GM12873 (cell line): Measurements from ENCODE around the gene RGS3.

Source experiments
- CTCF ChIP-seq: IDR thresholded peaks from 2 replicates; pipeline ENCODE4 v1.5.1; 2012; ENCODE audit warnings: low read depth, mild to moderate bottlenecking, moderate library complexity, low read length, control low read depth; ENCODE audit not compliant: insufficient read depth; ENCODE audit errors: missing control alignments

The RGS3 gene

GRCh38 chr9:113428062-113428615, 35.4 kb upstream of the RGS3 start:
- no peak for TF ChIP-seq CTCF

- TF ChIP-seq CTCF: no peak
These were observed 32.3 kb upstream of the RGS3 start for GRCh38 chr9:113431191-113431590.

DNA sequence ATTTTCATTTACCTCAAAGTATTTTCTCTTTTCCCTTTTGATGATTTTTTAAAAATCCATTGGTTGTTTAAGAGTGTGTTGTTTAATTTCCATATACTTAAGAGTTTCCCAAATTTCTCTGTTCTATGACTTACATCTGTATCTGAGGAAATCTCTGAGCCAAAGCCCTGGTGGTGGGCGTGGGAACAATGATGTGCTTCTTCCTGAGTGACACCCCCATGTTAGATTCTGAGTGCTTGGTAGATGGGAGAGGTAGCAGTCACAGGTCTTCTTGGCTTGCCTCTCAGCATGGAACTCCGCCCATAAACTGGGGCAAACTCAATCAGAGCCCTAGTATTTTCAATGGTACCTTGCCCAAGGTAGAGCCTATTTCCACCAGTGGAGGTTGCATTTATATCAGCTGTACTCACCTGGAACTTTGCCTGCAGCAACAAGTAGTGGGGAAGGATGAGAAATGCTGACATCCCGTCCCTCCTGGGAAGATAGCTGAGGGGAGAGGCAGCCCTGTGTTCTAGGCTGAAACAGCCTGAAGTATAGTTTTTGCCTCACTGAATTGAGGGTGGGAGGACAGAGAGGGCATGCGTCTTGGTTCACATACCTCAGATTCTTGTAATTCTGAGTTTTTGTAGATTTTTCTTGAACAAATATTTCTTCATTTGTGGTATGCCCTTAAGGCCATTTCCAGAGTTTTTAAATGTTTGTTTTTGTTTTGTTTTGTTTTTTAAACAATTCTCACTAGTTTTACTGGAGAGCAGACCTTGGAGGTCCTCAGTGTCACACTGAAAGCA, 26.6 kb upstream of the RGS3 start:
- no peak for TF ChIP-seq CTCF

GRCh38 chr9:113444736-113445135, 18.8 kb upstream of the RGS3 start:
- TF ChIP-seq CTCF: no peak

GRCh38 chr9:113446323-113446740, 17.2 kb upstream of the RGS3 start:
- peak; percentile 46 for TF ChIP-seq CTCF

DNA sequence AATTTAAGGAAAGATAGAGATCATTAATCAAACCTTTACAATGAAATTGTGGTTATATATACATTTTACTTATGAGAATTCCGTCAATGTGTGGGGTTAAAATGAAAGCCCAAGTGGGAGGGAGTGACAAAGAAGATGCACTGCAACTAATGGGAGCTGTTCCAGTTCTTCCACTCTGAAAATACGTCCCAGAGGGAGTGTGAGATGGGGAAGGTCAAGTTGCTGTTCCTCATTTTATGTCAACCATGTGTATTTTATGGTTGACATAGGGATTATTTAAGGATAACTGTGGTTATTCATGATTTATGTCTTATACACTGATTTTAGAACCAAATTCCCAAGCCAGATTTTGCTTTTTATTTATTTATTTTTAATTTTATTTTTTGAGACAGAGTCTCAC, 14.2 kb upstream of the RGS3 start:
- no peak for TF ChIP-seq CTCF

GRCh38 chr9:113452113-113452605, 11.4 kb upstream of the RGS3 start:
- no peak for TF ChIP-seq CTCF
